Uterus (tissue), 2 donors: ENCODE measurements around the gene ZFAND3.

Source experiments
- POLR2A ChIP-seq, 2 donors: fragments of 450-650 bp; IDR thresholded peaks; one replicate each; pipeline ENCODE4 v1.6.1; 2016; ENCODE audit warnings: antibody characterized with exemption in 2 of 2, mild to moderate bottlenecking in 1 of 2, moderate library complexity in 1 of 2
- TF ChIP-seq, protein P1 (sequence below), 4 experiments: fragments of 200-600 bp in 2 of 4; fragments of 450-650 bp in 2 of 4; sonication (generic) in 2 of 4; IDR thresholded peaks; one replicate each; pipeline ENCODE4 v1.5.1; 2016 to 2019; ENCODE audit warnings: antibody characterized with exemption in 4 of 4, mild to moderate bottlenecking in 2 of 4, moderate library complexity in 1 of 4

DNA sequence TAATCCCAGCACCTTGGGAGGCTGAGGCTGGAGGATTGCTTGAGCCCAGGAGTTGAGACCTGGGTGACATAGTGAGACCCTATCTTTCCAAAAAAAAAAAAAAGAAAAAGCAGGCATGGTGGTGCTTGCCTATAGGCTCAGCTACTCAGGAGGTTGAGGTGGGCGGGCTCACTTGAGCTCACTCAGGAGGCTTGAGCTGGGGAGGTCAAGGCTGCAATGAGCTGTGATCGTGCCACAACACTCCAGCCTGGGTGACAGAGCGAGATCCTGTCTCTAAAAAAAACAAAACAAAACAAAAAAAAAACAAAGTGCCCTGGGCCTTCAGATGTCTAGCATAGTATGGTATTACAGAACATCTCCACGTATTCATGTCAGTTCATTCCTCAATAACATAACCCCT, 42.9 kb downstream of the ZFAND3 start:
- TF ChIP-seq, protein P1, sequence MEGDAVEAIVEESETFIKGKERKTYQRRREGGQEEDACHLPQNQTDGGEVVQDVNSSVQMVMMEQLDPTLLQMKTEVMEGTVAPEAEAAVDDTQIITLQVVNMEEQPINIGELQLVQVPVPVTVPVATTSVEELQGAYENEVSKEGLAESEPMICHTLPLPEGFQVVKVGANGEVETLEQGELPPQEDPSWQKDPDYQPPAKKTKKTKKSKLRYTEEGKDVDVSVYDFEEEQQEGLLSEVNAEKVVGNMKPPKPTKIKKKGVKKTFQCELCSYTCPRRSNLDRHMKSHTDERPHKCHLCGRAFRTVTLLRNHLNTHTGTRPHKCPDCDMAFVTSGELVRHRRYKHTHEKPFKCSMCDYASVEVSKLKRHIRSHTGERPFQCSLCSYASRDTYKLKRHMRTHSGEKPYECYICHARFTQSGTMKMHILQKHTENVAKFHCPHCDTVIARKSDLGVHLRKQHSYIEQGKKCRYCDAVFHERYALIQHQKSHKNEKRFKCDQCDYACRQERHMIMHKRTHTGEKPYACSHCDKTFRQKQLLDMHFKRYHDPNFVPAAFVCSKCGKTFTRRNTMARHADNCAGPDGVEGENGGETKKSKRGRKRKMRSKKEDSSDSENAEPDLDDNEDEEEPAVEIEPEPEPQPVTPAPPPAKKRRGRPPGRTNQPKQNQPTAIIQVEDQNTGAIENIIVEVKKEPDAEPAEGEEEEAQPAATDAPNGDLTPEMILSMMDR (IDR thresholded peaks at IDR 0.05), result no peak
- TF ChIP-seq POLR2A (IDR thresholded peaks at IDR 0.05), result no peak
